Mammary epithelial cell (primary cell): ENCODE data around the gene ITIH2.

ENCODE experiments used
- EZH2 ChIP-seq: IDR thresholded peaks from 2 replicates; pipeline ENCODE4 v1.6.1; 2012; ENCODE audit warnings: low read length, inconsistent platforms, borderline replicate concordance
- TF ChIP-seq, protein P1 (sequence below), 2 donors: IDR thresholded peaks in 1 of 2; conservative IDR thresholded peaks in 1 of 2; 2 replicates each; pipeline ENCODE4 v1.5.1; 2011 to 2012; ENCODE audit warnings: inconsistent platforms in 2 of 2, low read length in 2 of 2, mild to moderate bottlenecking in 2 of 2, control low read depth in 1 of 2, low read depth in 1 of 2; ENCODE audit not compliant: insufficient read depth in 1 of 2; ENCODE audit errors: extremely low read depth in 1 of 2

DNA sequence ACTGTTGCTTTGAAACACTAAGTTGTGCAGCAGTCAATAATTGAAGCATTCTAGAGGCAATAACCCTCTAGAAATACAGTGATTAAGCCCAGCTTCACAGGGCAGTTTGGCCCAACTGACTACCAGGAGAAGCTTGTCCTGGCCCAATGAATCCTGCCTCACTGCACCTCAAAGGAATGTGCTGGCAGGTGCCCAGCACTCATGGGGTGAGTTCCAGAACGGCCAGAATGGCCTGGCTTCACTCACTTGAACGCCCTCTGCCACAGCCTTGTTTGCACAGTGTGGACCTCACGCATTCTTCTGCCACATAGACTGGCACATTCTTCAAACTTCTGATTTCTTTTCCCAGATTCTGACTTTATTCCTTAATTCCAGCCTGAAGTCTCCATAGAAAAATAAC lies 6.6 kb upstream of the ITIH2 start:
- TF ChIP-seq, protein P1, sequence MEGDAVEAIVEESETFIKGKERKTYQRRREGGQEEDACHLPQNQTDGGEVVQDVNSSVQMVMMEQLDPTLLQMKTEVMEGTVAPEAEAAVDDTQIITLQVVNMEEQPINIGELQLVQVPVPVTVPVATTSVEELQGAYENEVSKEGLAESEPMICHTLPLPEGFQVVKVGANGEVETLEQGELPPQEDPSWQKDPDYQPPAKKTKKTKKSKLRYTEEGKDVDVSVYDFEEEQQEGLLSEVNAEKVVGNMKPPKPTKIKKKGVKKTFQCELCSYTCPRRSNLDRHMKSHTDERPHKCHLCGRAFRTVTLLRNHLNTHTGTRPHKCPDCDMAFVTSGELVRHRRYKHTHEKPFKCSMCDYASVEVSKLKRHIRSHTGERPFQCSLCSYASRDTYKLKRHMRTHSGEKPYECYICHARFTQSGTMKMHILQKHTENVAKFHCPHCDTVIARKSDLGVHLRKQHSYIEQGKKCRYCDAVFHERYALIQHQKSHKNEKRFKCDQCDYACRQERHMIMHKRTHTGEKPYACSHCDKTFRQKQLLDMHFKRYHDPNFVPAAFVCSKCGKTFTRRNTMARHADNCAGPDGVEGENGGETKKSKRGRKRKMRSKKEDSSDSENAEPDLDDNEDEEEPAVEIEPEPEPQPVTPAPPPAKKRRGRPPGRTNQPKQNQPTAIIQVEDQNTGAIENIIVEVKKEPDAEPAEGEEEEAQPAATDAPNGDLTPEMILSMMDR (conservative IDR thresholded peaks at IDR 0.05 in 1 of 2, IDR thresholded peaks at IDR 0.05 in 1 of 2; ENCODE audit: extremely low read depth in 1 of 2, insufficient read depth in 1 of 2, low read depth in 1 of 2, low read length in 2 of 2), result no peak
- TF ChIP-seq EZH2, result no peak
